GM21367 (cell line): ENCODE data around the gene SFTPB.
A peak's percentile ranks its signal among the peaks of the same experiment; 100 is the strongest.
"Not testable (repeated sequence)": the region's sequence is repeated elsewhere in the genome, so short reads cannot be mapped to it uniquely, and the experiment has no call there.

Experiments
- ATAC-seq: cut with Tn5 transposase; IDR thresholded peaks from one replicate; pipeline ENCODE4 v1.9.1; 2021; ENCODE audit not compliant: unreplicated experiment

SFTPB gene

DNA sequence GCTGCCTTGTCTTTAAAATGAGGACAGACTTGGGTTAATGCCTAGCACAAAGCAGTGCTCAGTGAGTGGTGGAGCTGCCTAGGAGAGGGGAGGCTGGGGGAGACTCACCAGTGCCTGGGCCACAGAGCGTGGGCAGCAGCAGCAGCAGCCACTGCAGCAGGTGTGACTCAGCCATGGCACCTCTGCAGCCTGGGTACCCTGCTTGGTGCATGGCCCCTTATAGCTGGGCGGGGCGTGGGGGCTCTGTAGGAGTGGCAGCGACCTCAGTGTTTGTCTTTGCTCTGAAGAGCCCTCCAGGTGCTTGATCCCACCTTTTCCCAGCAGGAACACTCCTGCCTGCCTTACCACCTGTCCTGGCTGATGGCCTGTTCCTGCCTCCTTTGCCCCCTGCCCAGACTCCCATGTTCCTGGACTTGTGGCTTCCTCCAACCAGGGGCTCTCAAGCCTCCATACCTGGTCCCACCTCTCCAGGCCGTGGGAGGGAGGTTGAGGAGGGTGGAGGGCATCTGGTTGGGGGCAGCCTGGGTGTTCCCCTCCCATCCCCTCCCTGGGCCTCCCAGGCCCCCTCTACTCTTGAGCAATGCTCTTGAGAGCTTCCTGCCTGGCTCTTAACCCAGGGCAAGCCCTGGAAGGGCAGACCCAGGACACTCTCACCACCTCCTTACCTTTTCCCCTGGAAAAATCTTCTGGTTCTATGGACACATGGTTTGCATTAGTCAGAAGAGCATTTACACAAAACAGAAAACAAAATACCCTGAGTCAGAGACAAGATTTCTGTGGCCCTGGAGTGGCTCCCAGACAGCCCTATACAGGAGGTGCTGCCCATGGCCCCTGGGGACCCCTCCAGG, at the start of gene SFTPB:
Gene SFTPB, minus strand, starts transcription at position 191 of the 848 bp plus-strand sequence. Its CDS starts 16 bp downstream, at position 175.
- no peak for ATAC-seq

DNA sequence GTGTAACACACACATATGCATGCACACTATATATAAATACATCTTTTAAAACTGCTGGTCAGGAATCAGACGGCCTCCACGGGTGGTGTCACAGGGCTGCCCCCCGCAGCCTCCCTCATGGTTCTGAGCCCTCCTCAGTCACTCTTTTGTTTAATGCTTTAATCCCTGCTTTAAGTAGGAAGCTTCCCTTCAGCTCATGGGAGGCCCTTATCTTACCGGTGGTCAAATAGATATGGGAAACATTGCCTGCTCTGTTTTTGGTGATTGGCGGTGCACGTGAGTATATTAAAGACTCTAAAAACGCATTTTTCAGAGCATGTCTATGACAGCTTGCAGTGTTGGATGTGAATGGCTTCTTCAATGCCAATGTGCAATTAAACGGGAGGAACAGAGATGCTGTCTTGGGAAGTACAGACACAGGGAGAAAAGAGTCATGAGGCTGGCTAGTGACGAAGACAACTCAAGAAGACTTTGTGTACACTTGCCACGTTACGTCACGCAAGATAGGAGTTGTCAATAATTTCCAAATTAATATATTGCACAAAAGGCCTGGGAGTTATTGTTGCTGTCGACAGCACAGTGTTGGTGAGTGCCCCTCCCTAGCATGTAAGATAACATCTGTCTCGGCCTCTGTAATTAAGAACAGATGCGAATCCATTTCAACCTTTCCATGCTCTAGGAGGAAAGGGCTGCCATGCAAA, 49.5 kb upstream of the SFTPB start:
- ATAC-seq = no peak

DNA sequence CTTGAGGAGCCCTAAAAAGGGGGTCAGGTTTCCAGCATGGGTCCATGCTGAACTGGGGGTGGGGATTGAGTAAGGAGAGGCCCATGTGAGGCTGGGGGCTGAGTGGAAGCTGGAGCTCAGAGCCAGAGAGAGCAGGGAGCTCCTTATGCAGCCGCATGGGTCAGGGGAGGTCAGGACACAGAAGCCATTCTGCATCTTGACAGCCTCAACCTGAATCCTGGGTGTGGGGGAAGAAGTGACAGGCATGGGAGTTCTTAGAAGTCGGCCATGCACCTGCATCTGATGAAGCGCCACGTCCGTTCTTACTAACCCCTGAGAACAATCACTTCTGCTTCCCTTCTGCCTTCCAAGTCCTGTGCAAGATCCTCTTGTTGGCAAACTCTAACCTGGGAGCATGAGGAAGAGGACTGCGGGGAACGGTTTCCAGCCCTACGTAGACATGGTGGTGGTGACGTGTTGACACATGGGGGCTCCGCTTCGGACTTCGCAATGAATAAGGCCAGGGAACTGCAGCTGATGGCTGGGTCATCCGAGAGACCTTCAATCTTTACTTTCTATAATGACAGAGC, 48.4 kb upstream of the SFTPB start:
- ATAC-seq = no peak

DNA sequence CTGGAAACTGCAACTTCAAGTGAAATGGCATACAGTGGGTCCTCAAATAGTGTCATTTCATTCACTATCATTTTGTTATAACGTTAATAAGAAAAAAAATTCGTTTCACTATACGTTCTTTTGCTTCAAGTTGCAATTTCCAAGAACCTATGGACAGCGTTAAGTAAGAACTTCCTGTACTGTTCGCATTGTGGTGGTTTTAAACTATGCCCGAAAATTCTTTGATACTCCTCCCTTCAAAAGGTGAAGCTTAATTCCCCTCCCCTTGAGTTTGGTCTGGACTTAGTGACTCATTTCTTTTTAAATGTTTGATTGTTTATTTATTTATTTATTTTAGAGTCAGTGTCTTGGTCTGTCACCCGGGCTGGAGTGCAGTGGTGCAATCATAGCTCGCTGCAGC, 46.8 kb upstream of the SFTPB start:
- no peak for ATAC-seq

DNA sequence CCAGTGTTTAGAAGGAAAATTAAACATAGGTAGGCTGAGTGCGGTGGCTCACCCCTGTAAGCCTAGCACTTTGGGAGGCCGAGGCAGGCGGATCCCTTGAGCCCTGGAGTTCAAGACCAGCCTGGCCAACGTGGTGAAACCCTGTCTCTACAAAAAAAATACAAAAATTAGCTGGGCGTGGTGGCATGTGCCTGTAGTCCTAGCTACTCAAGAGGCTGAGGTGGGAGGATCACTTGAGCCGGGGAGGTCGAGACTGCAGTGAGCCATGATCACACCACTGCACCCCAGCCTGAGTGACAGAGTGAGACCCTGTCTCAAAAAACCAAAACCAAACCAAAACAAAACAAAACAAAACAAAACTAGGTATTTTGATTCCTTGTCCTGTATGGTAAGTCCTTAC, 46.4 kb upstream of the SFTPB start:
- not testable (repeated sequence) for ATAC-seq

DNA sequence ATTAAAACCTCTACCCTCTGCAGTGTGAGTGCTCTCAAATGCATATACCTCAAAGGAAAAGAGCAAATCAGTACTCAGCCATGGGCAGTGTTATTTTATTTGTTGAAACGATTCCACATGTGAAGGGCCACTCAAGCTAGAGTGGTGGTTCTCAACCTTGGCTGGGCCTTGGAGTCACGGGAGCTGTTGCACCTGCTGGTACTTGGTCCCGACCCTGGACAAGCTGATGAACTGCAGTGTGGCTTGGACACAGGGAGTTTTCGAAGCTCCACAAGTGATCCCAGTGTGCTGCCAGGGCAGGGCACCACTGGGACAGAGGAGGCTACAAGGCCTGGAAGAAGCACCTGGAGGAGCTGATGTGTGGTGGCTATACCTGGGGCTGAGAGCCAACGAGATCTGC, 45.8 kb upstream of the SFTPB start:
- no peak for ATAC-seq

DNA sequence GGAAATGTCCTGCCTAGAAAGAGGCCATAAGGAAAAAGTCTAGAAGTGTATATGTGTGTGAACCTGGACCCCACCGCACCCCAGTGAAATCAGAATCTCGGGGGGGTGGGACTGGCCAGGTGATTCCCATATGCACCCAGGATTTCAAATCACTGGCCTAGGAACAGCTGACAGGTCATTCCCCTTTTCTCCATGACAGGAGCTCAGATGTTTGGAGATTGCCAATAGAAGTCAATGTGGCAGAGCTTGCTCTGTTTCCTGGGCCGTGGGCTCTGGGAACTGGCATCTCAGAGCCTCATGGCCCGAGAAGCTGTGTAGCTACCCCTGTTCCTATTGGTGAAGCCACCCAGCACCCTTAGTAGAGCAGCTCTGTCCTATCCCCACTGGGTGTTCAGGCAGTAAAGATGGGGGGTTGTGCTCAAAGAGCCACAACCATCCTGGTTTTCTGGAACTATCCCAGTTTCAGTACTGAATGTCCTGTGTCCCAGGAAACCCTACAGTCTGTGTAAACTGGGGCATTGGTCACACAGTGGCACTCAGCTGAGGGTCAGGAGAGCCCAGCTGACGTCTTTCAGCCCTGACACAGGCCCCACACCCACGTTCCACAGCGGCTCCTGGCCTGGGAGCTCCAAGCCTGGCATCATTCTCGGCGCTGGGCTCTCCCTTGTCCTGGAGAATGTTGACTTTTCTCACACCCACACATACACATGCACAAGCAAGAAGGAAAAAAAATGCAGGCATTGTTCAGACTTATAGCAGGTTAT, 45.0 kb upstream of the SFTPB start:
- ATAC-seq = no peak

DNA sequence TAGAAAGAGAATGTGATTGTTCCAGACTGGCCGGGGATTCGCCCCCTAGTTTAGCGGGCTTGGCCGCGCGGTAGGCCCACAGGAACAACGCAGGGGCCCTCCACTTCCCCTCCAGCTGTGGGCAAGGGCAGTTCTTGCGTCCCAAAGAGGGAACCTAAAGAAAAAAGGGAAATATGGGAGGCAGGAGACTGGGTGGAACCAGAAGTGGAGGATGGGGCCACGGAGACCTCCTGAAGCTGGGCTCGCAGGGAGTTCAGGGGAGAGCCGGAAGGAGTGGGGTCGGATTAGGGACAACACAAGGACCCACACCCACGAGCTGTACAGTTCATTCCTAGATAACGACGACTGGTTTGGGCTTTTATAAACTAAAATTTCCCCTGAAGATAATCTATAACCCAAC, 44.3 kb upstream of the SFTPB start:
- ATAC-seq = no peak

DNA sequence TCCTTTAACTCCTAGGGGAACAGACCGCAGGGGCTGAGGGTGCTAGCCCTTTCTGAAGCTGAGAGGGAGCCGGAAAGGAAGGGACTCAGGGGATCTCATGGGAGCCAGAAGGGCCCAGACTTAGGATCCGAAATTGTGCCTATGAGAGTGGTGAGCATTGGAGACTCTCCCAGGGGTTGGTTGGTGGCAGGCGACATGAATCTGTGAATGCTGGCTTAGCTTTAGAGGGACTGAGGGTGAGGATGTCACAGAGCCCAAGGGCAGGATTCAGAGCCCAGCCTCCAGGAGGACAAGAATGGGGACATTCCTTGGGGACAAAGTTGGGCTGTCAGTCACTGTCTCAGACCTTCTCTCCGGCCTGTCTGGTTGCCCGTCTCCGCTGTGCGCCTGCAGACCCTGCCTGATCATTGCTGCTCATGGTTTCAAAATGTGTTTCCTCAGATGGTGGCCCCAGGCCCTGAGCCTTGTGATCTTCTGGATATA, 43.6 kb upstream of the SFTPB start:
- ATAC-seq = no peak

DNA sequence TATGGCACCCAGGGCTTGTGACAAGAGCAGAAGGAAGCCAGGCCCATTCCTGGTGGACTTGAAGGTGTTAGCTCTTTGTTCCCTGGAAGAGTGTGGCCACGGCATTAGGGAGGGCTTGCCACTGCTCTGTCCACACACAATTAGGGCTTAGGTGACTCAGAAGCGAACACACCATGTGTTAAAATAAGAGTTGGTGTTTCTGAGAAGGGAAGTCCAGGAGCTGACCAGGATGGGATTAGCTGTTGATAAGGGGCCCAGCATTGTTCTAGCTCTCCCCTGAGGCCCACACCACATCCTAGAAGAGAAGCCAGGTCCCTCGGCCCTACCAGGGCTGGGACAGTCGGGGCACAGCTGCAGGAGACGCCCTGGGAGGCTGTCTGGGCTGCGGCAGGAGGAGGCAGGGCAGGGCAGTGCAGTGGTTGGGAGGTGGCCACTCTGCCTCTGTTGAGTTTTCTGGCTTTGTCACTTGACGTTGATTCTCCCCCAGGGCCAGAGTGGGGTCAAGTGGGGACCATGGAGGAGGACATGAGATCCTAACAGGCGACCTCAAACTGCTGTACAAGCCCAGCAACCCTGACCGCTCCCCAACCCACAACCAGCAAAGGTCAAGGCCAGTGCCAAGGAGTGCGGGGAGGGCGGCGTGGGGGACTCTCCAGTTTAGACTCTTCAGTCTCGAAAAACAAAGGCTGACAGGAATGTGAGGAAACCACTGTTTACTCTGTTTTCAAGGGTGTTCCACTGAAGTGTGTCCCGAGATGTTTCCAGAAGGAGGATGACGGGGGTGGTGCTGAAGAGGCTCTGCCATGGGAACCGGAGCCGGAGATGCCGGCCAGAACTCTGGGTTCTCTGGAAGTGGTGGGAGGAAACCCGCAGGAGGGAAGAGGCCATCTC, 42.9 kb upstream of the SFTPB start:
- ATAC-seq = no peak

DNA sequence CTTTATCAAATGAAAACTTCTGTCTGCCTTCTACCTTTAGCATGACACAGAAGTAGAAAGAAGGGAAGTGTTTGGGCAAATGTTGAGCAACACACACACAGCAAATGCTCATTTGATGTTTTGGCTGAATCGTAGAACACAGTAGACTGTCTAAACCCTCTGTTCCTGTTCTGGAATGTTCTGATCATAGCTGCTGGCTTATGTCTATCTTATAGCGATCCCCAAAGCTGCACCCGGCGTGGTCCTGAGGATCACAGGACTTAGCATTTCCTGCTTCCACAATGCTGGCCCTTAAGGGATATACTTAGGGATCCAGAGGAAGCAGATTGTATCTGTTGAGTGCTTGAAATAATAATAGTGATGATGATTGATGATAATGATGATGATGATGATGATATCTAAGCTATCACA, 41.4 kb upstream of the SFTPB start:
- no peak for ATAC-seq

DNA sequence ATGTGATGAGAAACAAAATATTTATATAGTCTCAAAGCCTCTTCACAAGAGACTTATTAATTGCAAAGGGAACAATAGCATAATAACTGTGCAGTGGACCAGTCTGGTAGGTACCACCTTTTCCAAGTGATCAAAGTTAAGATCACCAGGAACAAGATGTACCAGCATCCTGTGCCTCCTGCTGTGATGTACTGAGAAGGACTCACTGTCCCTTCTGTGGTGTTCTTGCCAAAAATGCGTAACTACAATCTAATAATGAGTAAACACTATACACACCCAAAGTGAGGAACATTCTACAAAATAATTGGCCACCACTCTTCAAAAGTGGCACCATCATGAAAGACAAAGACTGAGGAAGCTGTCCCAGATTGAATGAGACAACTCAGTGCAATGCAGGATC, 40.6 kb upstream of the SFTPB start:
- ATAC-seq = no peak

DNA sequence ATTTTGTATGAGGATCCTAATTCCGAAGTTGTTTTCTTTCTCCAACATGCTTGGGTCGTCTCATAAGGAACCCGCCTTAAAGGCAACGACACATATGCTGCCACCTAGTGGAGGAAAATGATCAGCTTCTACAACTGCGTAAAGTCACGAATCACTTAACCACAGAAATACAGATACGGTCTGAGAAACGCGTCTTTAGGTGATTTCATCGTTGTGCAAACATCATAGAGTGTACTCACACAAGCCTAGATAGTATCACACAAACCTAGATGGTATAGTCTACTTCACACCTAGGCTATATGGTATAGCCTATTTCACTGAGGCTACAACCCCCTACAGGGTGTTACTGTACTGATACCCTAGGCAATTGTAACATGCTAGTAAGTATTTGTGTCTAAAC, 39.3 kb upstream of the SFTPB start:
- ATAC-seq = peak; percentile 60

DNA sequence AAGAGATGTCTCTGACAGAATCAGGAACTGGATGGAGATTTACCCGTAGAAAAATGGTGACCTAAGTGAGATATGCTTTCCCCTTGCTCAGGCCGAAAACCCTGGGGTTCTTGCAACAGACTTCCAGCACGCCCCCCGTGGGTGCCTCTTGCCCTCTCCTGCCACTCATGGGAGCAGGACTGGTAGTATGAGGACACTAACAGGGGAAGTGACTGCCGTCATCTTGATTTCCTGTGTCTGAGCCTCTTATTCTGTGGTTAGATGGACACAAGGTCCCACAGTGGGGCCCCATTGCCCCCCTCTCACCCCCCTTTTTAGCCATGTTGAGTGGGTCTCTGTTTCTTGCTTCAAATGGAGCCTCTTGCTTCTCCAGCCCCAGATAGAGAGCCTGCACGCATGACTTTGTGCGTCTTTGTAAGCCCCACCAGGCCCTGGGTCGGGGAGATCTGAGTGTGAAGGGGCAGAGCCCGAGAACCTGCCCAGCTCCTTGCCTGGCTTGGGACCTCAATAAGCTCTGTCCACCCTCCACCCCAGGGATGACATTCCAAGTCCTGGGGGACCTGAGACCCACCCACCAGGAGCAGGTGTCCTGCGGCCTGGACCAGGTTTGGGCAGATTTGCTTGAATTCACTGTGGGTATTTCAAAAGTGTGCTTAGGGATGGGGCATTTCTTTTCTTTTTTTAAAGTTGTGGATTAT, 38.7 kb upstream of the SFTPB start:
- ATAC-seq = no peak

DNA sequence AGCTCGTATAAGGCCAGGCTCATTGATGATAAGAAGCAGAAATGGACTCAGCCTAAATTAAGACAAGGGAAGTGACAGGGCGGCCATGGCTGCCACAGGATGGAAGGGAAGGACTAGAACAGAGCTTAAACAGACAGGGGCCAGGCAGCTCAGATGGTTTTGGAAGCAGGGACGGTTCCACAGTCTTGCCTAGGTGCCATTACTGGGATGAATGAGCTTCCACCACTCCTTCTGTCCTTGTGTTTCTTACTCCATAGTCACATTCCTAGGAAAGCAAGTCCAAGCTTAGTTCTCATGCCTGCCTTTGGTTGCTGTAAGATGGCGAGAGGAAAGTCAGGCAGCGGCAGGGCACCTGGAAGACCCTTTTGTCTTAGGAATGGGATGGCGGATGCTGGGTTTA, 38.1 kb upstream of the SFTPB start:
- ATAC-seq = no peak

DNA sequence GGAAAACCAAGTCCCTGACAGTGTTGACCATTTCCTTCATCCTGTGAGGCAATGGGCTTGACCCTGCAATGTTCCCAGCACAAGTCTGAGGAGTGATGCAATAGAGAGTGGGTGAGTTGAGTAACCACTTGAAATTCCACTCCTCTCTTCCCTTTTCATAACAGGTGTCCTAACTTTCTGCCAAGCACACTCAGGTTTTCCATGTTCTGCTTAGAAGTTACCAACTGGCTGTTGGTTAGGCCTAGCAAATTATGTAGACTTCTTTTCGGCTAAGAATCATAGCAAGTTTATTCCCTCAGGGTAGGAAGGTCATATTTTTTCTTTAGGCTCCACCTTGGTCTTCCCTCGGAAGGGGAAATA, 37.7 kb upstream of the SFTPB start:
- no peak for ATAC-seq

DNA sequence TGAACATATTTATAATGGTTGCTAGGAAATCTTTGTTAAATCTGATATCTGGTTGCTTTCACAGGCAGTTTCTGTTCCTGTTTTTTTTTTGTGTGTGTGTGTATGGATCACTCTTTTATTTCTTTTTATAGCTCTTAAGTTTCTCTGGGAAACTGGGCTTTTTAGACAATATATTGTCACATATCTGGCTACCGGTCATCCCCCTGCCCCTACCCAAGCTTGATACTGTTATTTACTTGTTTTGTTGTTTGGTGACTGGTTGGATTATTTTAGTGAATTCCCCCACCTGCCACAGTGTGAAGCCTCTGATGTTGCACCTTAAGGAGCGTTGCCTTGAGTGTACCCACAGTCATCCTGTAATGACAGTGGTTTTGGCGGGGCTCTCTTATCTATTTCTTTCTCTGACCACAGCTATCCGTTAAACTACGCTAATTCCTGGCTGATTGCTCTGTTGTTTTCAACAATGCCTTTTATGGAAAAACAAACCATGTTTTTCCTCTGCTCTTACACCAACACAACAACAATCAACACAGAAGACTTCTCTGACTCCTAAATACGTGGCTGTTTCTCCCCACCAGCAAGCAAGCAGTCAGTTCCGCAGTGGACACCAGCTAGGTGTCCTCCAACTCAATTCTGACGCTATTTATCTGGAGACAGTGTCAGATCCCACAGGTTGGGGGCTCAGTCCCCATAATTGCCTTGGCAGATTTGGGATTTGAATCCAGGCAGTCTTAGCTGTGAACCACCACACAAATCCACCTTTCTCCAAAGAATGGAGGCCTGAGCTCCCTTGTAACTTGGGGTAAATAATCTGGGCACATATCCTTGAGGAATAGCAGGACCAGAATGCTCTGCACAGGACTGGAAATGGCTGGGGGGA, 37.0 kb upstream of the SFTPB start:
- peak; percentile 57 for ATAC-seq

DNA sequence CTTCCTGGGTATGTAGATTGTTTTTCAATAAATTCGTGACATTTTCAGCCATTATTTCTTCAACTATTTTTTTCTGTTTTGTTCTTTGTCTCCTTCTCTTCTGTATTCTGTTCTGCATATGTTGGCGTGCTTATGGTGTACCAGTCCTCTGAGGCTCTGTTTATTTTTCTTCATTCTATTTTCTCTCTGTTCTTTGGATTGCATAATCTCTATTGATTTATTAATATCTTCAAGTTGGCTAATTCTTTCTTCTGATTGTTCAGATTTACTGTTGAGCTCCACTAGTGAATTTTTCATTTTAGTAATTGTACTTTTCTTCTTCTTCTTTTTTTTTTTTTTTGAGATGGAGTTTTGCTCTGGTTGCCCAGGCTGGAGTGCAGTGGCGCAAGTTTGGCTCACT, 36.0 kb upstream of the SFTPB start:
- ATAC-seq = no peak

DNA sequence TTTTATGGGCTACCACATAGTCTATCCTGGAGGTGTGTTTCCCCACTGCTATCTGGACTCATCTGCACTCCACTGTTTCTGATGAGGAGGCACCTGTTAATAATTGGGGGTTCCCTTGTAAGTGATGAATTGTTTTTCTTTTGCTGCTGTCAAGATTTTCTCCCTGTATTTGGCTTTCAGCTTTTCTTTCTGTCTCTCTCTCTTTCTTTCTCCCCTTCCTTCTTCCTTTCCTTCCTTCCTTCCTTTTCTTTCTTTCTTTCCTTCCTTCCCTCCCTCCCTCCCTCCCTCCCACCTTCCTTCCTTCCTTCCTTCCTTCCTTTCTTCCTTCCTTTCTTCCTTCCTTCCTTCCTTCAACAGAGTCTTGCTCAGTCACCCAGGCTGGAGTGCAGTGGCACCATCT, 35.3 kb upstream of the SFTPB start:
- ATAC-seq = no peak
